Spleen (tissue), 11 donors: ENCODE data around the gene LAX1. TPM values are rescaled to one million over a fixed set of nuclear protein-coding genes. Genes with fewer than 3 reads are reported as not detected.

Experiments used
- DNase-seq: peaks from one replicate; pipeline ENCODE4 v3.0.0-alpha.2; 2020
- H3K27ac ChIP-seq, 8 donors: fragments of 200-600 bp; sonication (generic) in 7 of 8; 1 replicate in 4 of 8; 2 replicates in 4 of 8; pipeline versions ENCODE4 v1.5.0 to v1.8.0; 2016 to 2021; ENCODE audit warnings: inconsistent platforms in 4 of 8, mild to moderate bottlenecking in 4 of 8, moderate library complexity in 1 of 8
- H3K27me3 ChIP-seq, 7 donors: fragments of 200-600 bp; sonication (generic) in 6 of 7; replicated peaks in 1 of 7; 1 replicate in 4 of 7; 2 replicates in 3 of 7; pipeline versions ENCODE4 v1.5.0 to v1.8.0; 2016 to 2021; ENCODE audit warnings: inconsistent platforms in 3 of 7, mild to moderate bottlenecking in 1 of 7
- H3K36me3 ChIP-seq, 6 donors: fragments of 200-600 bp; sonication (generic) in 5 of 6; 1 replicate in 4 of 6; 2 replicates in 2 of 6; pipeline versions ENCODE4 v1.5.0 to v1.8.0; 2016 to 2021; ENCODE audit warnings: inconsistent platforms in 2 of 6
- H3K4me1 ChIP-seq, 6 donors: fragments of 200-600 bp; sonication (generic) in 5 of 6; 1 replicate in 3 of 6; 2 replicates in 3 of 6; pipeline versions ENCODE4 v1.5.0 to v1.8.0; 2016 to 2021; ENCODE audit warnings: inconsistent platforms in 3 of 6
- H3K4me3 ChIP-seq, 8 donors: fragments of 200-600 bp; sonication (generic) in 7 of 8; 1 replicate in 4 of 8; 2 replicates in 4 of 8; pipeline versions ENCODE4 v1.5.0 to v1.8.0; 2016 to 2021; ENCODE audit warnings: inconsistent platforms in 4 of 8, mild to moderate bottlenecking in 4 of 8, moderate library complexity in 2 of 8
- H3K9me3 ChIP-seq, 8 donors: fragments of 200-600 bp; sonication (generic) in 7 of 8; 1 replicate in 4 of 8; 2 replicates in 4 of 8; pipeline versions ENCODE4 v1.5.0 to v1.8.0; 2016 to 2021; ENCODE audit warnings: inconsistent platforms in 4 of 8
- POLR2A ChIP-seq, 3 donors: fragments of 450-650 bp; IDR thresholded peaks; one replicate each; pipeline ENCODE4 v1.5.1; 2017; ENCODE audit warnings: antibody characterized with exemption in 3 of 3, mild to moderate bottlenecking in 1 of 3
- POLR2AphosphoS5 ChIP-seq, 3 donors: sonication (generic); formaldehyde crosslinking; IDR thresholded peaks; one replicate each; pipeline ENCODE4 v1.5.1; 2017; ENCODE audit warnings: antibody characterized with exemption in 3 of 3
- WGBS, 5 donors: extraction: QIAGEN DNeasy Blood & Tissue Kit in 3 of 5; methylation state at CpG; one replicate each; pipeline versions ENCODE4 v1.1.5 to v1.1.7; 2013 to 2018; 5-methylcytosine and 5-hydroxymethylcytosine counted together
- intact Hi-C: fragments of 100-400 bp; cut with DNase I; formaldehyde crosslinking; loops from one replicate; pipeline ENCODE4 v1.15.0; 2023; ENCODE audit warnings: low total_unique reads
- polyA plus RNA-seq, 3 donors: library from polyadenylated mRNA; stranded (reverse); fragments of 200-250 nt; gene quantifications; one replicate each; pipeline ENCODE4 v1.2.1, GENCODE V29; 2013
- small RNA-seq, 4 donors: library from RNA; depleted of rRNA; stranded (forward); fragments of <200 nt; gene quantifications; one replicate each; pipeline ENCODE3, GENCODE V24; 2016
- total RNA-seq, 7 donors: library from RNA; depleted of rRNA in 3 of 7; stranded (reverse); fragments of >200 nt in 3 of 7; fragmentation: NEBNext Ultra II Directional in 4 of 7; extraction: Animal tissue kit (Norgen Biotek cat#: 25700) in 4 of 7; gene quantifications; one replicate each; pipeline versions ENCODE4 v1.1.0 to v1.2.1, GENCODE V29; 2016 to 2021
- TF ChIP-seq, protein P1 (sequence below), 11 experiments: fragments of 200-600 bp in 7 of 11; fragments of 450-650 bp in 4 of 11; sonication (generic) in 4 of 11; IDR thresholded peaks in 8 of 11; conservative IDR thresholded peaks in 3 of 11; 1 replicate in 7 of 11; 2 replicates in 4 of 11; pipeline versions ENCODE4 v1.4.0 to v1.8.0; 2016 to 2021; ENCODE audit warnings: antibody characterized with exemption in 11 of 11, inconsistent platforms in 4 of 11, mild to moderate bottlenecking in 1 of 11
- donor health status: healthy with polysubstance abuse.
- donor health status: DM: no; HTN: no; CAD: no; lungs with moderate emphysema.
- donor health status: DM: no; HTN: no; CAD: no.
- donor health status: Bipolar disorder and iron deficiency.
- donor health status: healthy.
- donor health status: DM: no; HTN: no; CAD: no.
- donor health status: DM: yes; HTN: yes; CAD: no.

LAX1 gene
- total and polyA plus RNA-seq, 10 donors: 1.00 to 24.3 (median 13.0) TPM

DNA sequence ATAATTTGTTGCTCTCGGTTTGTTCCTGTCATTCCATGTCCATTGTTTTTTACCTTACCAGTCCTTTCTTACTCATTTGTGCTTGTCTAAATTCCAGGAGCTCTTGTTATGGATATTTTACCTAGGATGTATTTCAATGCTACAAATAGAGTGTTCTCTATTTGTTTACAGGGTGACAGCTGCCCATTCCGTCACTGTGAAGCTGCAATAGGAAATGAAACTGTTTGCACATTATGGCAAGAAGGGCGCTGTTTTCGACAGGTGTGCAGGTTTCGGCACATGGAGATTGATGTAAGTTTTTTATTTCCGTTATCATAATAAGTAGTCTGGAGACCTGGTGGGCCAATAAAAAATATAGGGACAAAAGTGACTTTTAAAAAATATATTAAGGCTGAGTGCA, 53.4 kb downstream of the LAX1 start:
- DNase-seq: no peak
- Histone ChIP-seq H3K4me1 (peaks cover 0 to 48% (median 0%) of the 10 kb centered on the region in 6 donors), H3K27ac (peak overlapping the region in 3 of 8 donors; percentile 20 to 38 (median 24)), H3K9me3 (no peaks in the 10 kb centered on the region), H3K4me3 (no peak overlapping the region), H3K27me3 (no peaks in the 10 kb centered on the region), H3K36me3 (peaks cover 3 to 100% (median 78%) of the 10 kb centered on the region in 6 donors)
- WGBS, 5 donors: 67 to 82% (median 78%) methylated on average over 6 of the region's 6 CpGs
- TF ChIP-seq, protein P1, sequence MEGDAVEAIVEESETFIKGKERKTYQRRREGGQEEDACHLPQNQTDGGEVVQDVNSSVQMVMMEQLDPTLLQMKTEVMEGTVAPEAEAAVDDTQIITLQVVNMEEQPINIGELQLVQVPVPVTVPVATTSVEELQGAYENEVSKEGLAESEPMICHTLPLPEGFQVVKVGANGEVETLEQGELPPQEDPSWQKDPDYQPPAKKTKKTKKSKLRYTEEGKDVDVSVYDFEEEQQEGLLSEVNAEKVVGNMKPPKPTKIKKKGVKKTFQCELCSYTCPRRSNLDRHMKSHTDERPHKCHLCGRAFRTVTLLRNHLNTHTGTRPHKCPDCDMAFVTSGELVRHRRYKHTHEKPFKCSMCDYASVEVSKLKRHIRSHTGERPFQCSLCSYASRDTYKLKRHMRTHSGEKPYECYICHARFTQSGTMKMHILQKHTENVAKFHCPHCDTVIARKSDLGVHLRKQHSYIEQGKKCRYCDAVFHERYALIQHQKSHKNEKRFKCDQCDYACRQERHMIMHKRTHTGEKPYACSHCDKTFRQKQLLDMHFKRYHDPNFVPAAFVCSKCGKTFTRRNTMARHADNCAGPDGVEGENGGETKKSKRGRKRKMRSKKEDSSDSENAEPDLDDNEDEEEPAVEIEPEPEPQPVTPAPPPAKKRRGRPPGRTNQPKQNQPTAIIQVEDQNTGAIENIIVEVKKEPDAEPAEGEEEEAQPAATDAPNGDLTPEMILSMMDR (IDR thresholded peaks at IDR 0.05 in 8 of 11, conservative IDR thresholded peaks at IDR 0.05 in 3 of 11): no peak
- no peak for TF ChIP-seq POLR2AphosphoS5 (IDR thresholded peaks at IDR 0.05)
- no peak for TF ChIP-seq POLR2A (IDR thresholded peaks at IDR 0.05)
- intact Hi-C loops: no loop called here

DNA sequence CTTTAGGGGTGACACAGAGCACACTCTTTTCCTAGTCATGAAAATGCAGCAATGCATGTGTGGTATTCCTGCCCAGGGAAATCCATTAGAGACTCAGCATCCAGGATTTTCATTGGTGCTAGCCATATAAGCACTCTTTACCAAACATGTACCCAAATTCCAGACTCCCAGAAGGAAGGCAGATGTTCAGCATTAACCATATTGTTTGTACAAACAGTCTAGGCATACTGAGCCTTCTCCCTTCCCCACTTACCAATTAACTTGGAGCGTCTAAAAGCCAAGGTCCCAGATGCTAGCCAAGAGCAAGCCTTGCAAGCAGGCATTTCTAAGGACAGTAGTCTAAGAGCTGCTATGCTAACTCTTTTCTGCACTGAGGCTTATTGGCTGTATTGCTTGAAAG, 58.3 kb downstream of the LAX1 start:
- peaks cover 0 to 39% (median under 1%) of the 10 kb centered on the region in 6 donors for H3K4me1 ChIP-seq
- DNase-seq: no peak
- H3K27me3 ChIP-seq: no peaks in the 10 kb centered on the region
- intact Hi-C loops: no loop called here
- H3K27ac ChIP-seq: no peak overlapping the region
- H3K36me3 ChIP-seq: peaks cover 3 to 100% (median 78%) of the 10 kb centered on the region in 6 donors
- H3K9me3 ChIP-seq: no peaks in the 10 kb centered on the region
- WGBS, 5 donors: 93 to 100% (median 94%) methylated on average over 1 of the region's 1 CpG
- TF ChIP-seq, protein P1 (IDR thresholded peaks at IDR 0.05 in 8 of 11, conservative IDR thresholded peaks at IDR 0.05 in 3 of 11): no peak
- TF ChIP-seq POLR2A (IDR thresholded peaks at IDR 0.05) (no peak), POLR2AphosphoS5 (IDR thresholded peaks at IDR 0.05) (no peak)
- H3K4me3 ChIP-seq: no peak overlapping the region

Small RNA genes lying within 50 kb of the gene (small RNA-seq; reads per million reads assigned to genes)
- 254 to 460 (median 360) reads per million in 4 donors for gene SNORA77
- 0.14 to 0.68 (median 0.32) reads per million in 4 donors for gene ZC3H11A

Other genes starting within 250 kb of the LAX1 start
- 10 to 100 TPM; 34.5 to 78.5 (median 55.2) TPM for gene ATP2B4, start 138.4 kb upstream of the LAX1 start, total RNA-seq
- 1 to 10 TPM; 6.2 to 8.6 (median 6.7) TPM for gene ATP2B4, start 138.4 kb upstream of the LAX1 start, polyA plus RNA-seq
- 10 to 100 TPM; 22.4 to 49.6 (median 41.4) TPM for gene ZBED6, start 30.4 kb downstream of the LAX1 start, total RNA-seq
- gene ZBED6, start 30.4 kb downstream of the LAX1 start, polyA plus RNA-seq: 1 to 10 TPM in 1 of 3 donors, under 1 TPM in 2; 0.17 to 1.4 (median 0.29) TPM
- 100 to 1,000 TPM in 3 of 7 donors, 10 to 100 TPM in 4; 79.6 to 218 (median 93.8) TPM for gene ZC3H11A, start 30.4 kb downstream of the LAX1 start, total RNA-seq
- gene ZC3H11A, start 30.4 kb downstream of the LAX1 start, polyA plus RNA-seq: 10 to 100 TPM; 45.2 to 61.1 (median 53.8) TPM
- gene SNRPE, start 96.4 kb downstream of the LAX1 start, total RNA-seq: 10 to 100 TPM; 30.1 to 76.9 (median 61.7) TPM
- 100 to 1,000 TPM; 113 to 150 (median 122) TPM for gene SNRPE, start 96.4 kb downstream of the LAX1 start, polyA plus RNA-seq